ENCODE data around the gene RANBP3.

DNA sequence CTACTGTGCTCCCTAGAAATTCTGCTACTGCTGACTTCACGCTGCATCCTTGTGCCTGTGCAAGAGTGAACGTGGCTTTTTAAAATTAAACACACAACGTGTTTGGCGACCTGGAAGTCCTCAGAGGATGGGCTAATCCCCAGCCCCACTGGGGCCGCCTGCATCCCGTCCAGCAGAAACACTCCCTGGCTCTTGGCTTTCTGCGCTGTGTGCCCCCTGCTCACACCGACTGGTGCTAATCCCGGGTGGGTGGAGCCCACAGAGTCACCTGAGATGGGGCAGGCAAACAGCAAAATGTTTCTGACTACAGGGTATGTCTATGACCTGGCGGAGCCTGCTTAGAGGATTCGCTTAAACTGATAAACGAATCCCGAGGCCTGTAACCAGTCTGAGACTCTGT, 48.8 kb downstream of the RANBP3 start:
- TF ChIP-seq, protein P1, sequence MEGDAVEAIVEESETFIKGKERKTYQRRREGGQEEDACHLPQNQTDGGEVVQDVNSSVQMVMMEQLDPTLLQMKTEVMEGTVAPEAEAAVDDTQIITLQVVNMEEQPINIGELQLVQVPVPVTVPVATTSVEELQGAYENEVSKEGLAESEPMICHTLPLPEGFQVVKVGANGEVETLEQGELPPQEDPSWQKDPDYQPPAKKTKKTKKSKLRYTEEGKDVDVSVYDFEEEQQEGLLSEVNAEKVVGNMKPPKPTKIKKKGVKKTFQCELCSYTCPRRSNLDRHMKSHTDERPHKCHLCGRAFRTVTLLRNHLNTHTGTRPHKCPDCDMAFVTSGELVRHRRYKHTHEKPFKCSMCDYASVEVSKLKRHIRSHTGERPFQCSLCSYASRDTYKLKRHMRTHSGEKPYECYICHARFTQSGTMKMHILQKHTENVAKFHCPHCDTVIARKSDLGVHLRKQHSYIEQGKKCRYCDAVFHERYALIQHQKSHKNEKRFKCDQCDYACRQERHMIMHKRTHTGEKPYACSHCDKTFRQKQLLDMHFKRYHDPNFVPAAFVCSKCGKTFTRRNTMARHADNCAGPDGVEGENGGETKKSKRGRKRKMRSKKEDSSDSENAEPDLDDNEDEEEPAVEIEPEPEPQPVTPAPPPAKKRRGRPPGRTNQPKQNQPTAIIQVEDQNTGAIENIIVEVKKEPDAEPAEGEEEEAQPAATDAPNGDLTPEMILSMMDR (IDR thresholded peaks at IDR 0.05) = no peak
- TF ChIP-seq ZFX (IDR thresholded peaks at IDR 0.05; ENCODE audit: borderline replicate concordance) = no peak
